GM19328 (cell line): ENCODE data around the gene NCKAP5.
A peak's percentile ranks its signal among the peaks of the same experiment; 100 is the strongest.

Experiments
- ATAC-seq: cut with Tn5 transposase; IDR thresholded peaks from one replicate; pipeline ENCODE4 v1.9.1; 2021; ENCODE audit warnings: mild to moderate bottlenecking, moderate library complexity; ENCODE audit not compliant: unreplicated experiment

NCKAP5 gene

GRCh38 chr2:132751836-132752235, 816.4 kb downstream of the NCKAP5 start:
- no peak for ATAC-seq

- no peak for ATAC-seq
Measured at GRCh38 chr2:132750606-132751005, 817.7 kb downstream of the NCKAP5 start.

GRCh38 chr2:132747046-132747445, 821.2 kb downstream of the NCKAP5 start:
- ATAC-seq = peak; percentile 60

GRCh38 chr2:132741754-132742153, 826.5 kb downstream of the NCKAP5 start:
- no peak for ATAC-seq

- ATAC-seq = no peak
Measured at GRCh38 chr2:132740081-132740720, 828.1 kb downstream of the NCKAP5 start.

GRCh38 chr2:132738223-132738622, 830.0 kb downstream of the NCKAP5 start:
- ATAC-seq = no peak

GRCh38 chr2:132736059-132736458, 832.2 kb downstream of the NCKAP5 start:
- ATAC-seq = no peak

GRCh38 chr2:132734961-132735360, 833.3 kb downstream of the NCKAP5 start:
- no peak for ATAC-seq

- ATAC-seq = no peak
Measured at GRCh38 chr2:132733094-132733493, 835.2 kb downstream of the NCKAP5 start.

- no peak for ATAC-seq
Measured at GRCh38 chr2:132732694-132733093, 835.6 kb downstream of the NCKAP5 start.

GRCh38 chr2:132731441-132731840, 836.8 kb downstream of the NCKAP5 start:
- ATAC-seq = no peak

- ATAC-seq = no peak
Measured at GRCh38 chr2:132730611-132731010, 837.7 kb downstream of the NCKAP5 start.

GRCh38 chr2:132729522-132729921, 838.7 kb downstream of the NCKAP5 start:
- no peak for ATAC-seq

GRCh38 chr2:132726155-132726554, 842.1 kb downstream of the NCKAP5 start:
- ATAC-seq = no peak

- ATAC-seq = no peak
Measured at GRCh38 chr2:132725748-132726147, 842.5 kb downstream of the NCKAP5 start.

- no peak for ATAC-seq
Measured at GRCh38 chr2:132725148-132725547, 843.1 kb downstream of the NCKAP5 start.

GRCh38 chr2:132721938-132722337, 846.3 kb downstream of the NCKAP5 start:
- no peak for ATAC-seq

- ATAC-seq = no peak
Measured at GRCh38 chr2:132720393-132720792, 847.9 kb downstream of the NCKAP5 start.

- no peak for ATAC-seq
Measured at GRCh38 chr2:132719480-132719879, 848.8 kb downstream of the NCKAP5 start.

GRCh38 chr2:132716954-132717353, 851.3 kb downstream of the NCKAP5 start:
- ATAC-seq = no peak

- ATAC-seq = no peak
Measured at GRCh38 chr2:132715386-132716351, 852.6 kb downstream of the NCKAP5 start.

- ATAC-seq = no peak
Measured at GRCh38 chr2:132703396-132703795, 864.9 kb downstream of the NCKAP5 start.
